A673 (cell line): ENCODE results near the gene PARM1. TPM values are rescaled to one million over a fixed set of nuclear protein-coding genes. Genes with fewer than 3 reads are reported as not detected.

Experiments
- BruUV-seq: library from RNA; stranded (reverse); fragments of 400-500 nt; replicated peaks from 2 replicates; lab custom pipeline; 2021; lab: Mats Ljungman, UMichigan
- CTCF ChIA-PET: fragments of 300-600 bp; sonication (Branson Sonifier 250); formaldehyde crosslinking; loops from one replicate; lab custom pipeline; 2022; ENCODE audit warnings: antibody characterized with exemption; lab: Charles Lee
- POLR2A ChIA-PET: fragments of 300-600 bp; sonication (Branson Sonifier 250); formaldehyde crosslinking; loops from one replicate; lab custom pipeline; 2022; ENCODE audit warnings: antibody characterized with exemption; ENCODE audit not compliant: low non-redundant PET; lab: Charles Lee
- DNase-seq: peaks from one replicate; pipeline ENCODE4 v3.0.0-alpha.2; 2015; ENCODE audit warnings: low spot score
- H3K27ac ChIP-seq: fragments of 200-600 bp; sonication (generic); 2 replicates; pipeline ENCODE4 v1.5.1; 2016; ENCODE audit warnings: mixed run types, low read depth, mild to moderate bottlenecking, mixed read lengths, antibody characterized with exemption, low read length; ENCODE audit not compliant: poor library complexity, severe bottlenecking
- H3K27me3 ChIP-seq: fragments of 200-600 bp; sonication (generic); replicated peaks from 2 replicates; pipeline ENCODE4 v1.6.1; 2017; ENCODE audit warnings: mixed run types, low read depth, mild to moderate bottlenecking, mixed read lengths, antibody characterized with exemption, low read length; ENCODE audit not compliant: insufficient read depth, poor library complexity
- H3K36me3 ChIP-seq: fragments of 200-600 bp; sonication (generic); 2 replicates; pipeline ENCODE4 v1.6.1; 2016; ENCODE audit warnings: mixed run types, mild to moderate bottlenecking, mixed read lengths, antibody characterized with exemption, low read length; ENCODE audit not compliant: insufficient read depth, poor library complexity, severe bottlenecking
- H3K4me1 ChIP-seq: fragments of 200-600 bp; sonication (generic); 2 replicates; pipeline ENCODE4 v1.6.1; 2017; ENCODE audit warnings: mixed run types, mild to moderate bottlenecking, mixed read lengths, antibody characterized with exemption, low read length; ENCODE audit not compliant: insufficient read depth, poor library complexity, severe bottlenecking
- H3K4me3 ChIP-seq: fragments of 200-600 bp; sonication (generic); 2 replicates; pipeline ENCODE4 v1.5.1; 2016; ENCODE audit warnings: low read depth, mixed run types, mild to moderate bottlenecking, mixed read lengths, low read length; ENCODE audit not compliant: poor library complexity, severe bottlenecking
- H3K9me3 ChIP-seq: fragments of 200-600 bp; sonication (generic); 2 replicates; pipeline ENCODE4 v1.6.1; 2016; ENCODE audit warnings: mixed run types, low read depth, mild to moderate bottlenecking, mixed read lengths, antibody characterized with exemption, low read length; ENCODE audit not compliant: poor library complexity, severe bottlenecking
- CTCF ChIP-seq: fragments of 300-800, 200-600 bp; sonication (generic); conservative IDR thresholded peaks from 2 replicates; pipeline ENCODE4 v1.5.1; 2017; ENCODE audit warnings: low read depth, mild to moderate bottlenecking, antibody characterized with exemption, low read length, moderate library complexity, mixed read lengths
- EZH2 ChIP-seq: fragments of 200-600 bp; sonication (generic); IDR thresholded peaks from 2 replicates; pipeline ENCODE4 v1.6.1; 2017; ENCODE audit warnings: borderline replicate concordance, low read depth, mild to moderate bottlenecking, mixed read lengths, antibody characterized with exemption, low read length; ENCODE audit not compliant: poor library complexity, severe bottlenecking
- intact Hi-C: fragments of 100-400 bp; cut with micrococcal nuclease; formaldehyde crosslinking; loops from one replicate; pipeline ENCODE4 v1.10.0; 2022; ENCODE audit not compliant: unreplicated experiment
- total RNA-seq: library from RNA; stranded (reverse); gene quantifications from 2 replicates; pipeline ENCODE4 v1.2.3, GENCODE V29; 2021

Gene PARM1
- total RNA-seq, 1 experiment from 2014 or later: 12.3 TPM

DNA sequence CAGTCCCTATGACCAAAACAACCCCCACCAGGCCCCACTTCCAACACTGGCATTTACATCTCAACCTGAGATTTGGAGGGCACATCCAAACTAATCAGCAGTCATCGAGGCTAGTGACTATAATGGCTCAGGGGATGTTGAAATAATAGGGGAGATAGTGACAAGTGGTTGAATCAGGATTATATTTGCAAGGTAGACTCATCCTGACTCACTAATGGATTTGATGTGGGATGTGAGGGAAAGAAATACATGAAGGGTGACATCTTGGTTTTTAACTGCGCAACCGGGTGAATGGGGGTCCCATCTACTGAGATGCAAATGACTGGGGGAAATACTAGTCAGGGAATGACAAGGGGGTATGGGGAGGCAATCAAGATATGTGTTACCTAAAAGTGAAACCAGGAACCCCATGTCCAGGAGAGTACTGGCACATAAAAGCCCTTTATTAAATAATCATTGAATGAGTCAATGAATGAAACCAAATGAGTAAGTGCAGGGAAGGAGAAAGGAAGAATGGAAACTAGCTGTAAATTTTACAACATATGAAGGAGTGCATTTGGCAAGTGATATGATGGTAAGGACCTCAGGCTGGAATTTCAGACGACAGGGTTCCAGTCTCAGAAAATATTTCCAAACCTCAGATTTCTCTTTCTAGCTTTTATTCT lies 78.3 kb downstream of the PARM1 start:
- no peak for DNase-seq
- Histone ChIP-seq H3K9me3 (no peaks in the 10 kb centered on the region), H3K4me1 (no peaks in the 10 kb centered on the region), H3K27ac (no peak overlapping the region), H3K4me3 (no peak overlapping the region), H3K36me3 (no peaks in the 10 kb centered on the region), H3K27me3 (no peaks in the 10 kb centered on the region)
- BruUV-seq: no TSS peak
- ChIA-PET CTCF (no interaction called here), POLR2A (no interaction called here)
- TF ChIP-seq CTCF: no peak
- TF ChIP-seq EZH2: no peak
- intact Hi-C loops: no loop called here

GRCh38 chr4:75015627-75016026 lies 82.7 kb downstream of the PARM1 start:
- Histone ChIP-seq H3K36me3 (no peaks in the 10 kb centered on the region), H3K4me1 (no peaks in the 10 kb centered on the region), H3K9me3 (no peaks in the 10 kb centered on the region), H3K4me3 (no peak overlapping the region), H3K27ac (no peak overlapping the region), H3K27me3 (no peaks in the 10 kb centered on the region)
- TF ChIP-seq CTCF: no peak
- ChIA-PET POLR2A (no interaction called here), CTCF (no interaction called here)
- BruUV-seq: no TSS peak
- no peak for DNase-seq
- intact Hi-C loops: no loop called here

DNA sequence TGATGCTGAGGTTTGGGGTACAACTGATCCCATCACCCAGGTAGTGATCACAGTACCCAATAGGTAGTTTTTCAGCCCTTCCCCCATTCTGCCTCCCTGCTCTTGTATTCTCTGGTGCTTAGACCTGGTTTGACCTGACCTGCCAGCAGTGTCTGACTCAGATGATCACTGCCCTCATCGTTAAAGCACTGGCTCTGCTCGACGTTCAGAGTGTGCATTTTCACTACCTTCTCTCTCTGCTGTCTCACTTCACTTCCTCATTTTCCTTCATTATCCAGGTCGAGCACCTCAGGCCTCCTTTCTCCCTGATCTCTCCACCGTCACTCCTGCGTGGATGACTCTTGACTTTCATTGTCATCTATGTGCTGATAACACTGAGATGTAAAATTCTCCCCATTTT lies 83.6 kb downstream of the PARM1 start:
- Histone ChIP-seq H3K4me3 (no peak overlapping the region), H3K27ac (no peak overlapping the region), H3K27me3 (no peaks in the 10 kb centered on the region), H3K36me3 (no peaks in the 10 kb centered on the region), H3K4me1 (no peaks in the 10 kb centered on the region), H3K9me3 (no peaks in the 10 kb centered on the region)
- intact Hi-C loops: no loop called here
- DNase-seq: no peak
- CTCF ChIA-PET: no interaction called here
- POLR2A ChIA-PET: no interaction called here
- TF ChIP-seq CTCF: no peak
- no peak for TF ChIP-seq EZH2
- BruUV-seq: no TSS peak
